HG03280 (cell line): ENCODE measurements around the gene KIFC3.
A peak's percentile ranks its signal among the peaks of the same experiment; 100 is the strongest.

Experiments used
- ATAC-seq: cut with Tn5 transposase; IDR thresholded peaks from one replicate; pipeline ENCODE4 v1.9.1; 2021; ENCODE audit warnings: mild to moderate bottlenecking, moderate library complexity; ENCODE audit not compliant: unreplicated experiment

KIFC3 gene

DNA sequence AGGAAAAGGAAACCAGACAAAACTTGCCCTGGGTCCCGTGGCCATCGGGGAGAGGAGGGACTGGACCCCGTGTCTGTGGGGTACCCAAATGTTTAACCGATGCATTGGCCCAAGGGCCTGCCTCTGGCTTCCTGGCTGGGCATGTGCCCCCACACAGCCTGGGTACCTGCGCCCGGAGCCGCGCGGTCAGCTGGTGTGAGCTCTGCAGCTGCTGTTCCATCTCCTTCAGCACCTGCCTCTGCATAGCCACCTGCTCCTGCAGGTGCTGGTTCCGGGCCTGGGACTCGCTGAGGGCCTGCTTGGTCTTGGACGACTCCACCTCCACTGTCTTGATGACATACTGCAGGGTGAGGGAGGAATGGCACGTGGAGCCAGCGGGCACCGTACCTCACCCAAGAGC lies 31.9 kb downstream of the KIFC3 start:
- ATAC-seq, result no peak

- ATAC-seq, result no peak
Observed at GRCh38 chr16:57769541-57770145, 32.6 kb downstream of the KIFC3 start.

DNA sequence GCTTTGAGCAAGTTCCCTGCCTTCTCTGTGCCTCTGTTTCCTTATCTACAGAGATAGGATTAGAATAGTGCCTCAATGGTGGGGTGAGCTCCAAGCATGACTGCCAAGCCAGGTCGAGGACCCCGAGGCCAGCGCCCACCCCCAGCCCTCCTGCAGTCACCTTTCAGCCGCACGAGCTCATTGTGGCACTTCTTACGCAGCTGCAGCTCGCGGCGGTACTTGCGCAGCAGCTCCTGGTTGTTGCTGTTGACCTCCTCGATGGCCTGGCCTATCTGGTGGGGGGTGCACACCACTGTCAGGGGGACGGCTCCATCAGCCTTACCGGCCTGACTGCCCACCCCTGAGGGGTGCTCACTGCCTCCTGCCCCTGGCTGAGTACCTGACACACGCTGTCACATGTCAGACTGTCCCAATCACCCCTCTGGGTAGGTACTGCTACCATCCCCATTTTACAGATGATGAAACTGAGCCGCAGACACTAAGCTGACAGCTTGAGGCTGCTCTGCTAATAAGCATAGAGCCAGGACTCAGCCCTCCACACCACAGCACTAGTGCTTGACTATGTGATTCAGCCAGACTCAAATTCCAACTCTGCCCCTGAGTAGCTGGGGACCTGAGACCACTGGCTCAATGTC lies 35.5 kb downstream of the KIFC3 start:
- no peak for ATAC-seq

DNA sequence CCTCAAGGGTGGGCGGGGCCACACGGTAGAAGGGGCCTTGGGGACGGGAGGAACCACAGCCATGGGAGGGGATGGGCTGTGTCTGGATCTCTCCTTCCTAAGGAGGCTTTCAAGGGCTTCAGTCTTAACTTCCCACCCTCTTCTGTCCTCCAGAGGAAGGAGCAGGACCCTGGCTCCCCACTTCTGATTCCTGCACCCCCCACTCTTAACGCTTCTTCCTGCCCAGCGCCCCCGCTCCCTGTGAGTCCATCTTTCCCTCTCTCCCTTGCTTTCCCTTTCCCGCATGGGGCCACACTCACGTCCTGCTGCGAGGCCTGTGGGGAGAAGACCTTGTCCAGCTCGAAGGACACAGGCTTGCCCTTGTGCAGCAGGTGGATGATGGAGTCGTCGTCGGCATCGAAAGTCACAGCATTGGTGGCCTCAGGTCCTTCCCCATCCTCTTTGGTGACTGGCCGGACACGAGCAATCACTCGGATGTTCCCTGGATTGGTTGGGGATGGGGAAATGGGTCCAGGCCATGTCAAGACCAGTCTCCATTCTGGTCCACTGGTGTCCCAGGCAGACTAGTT lies 37.0 kb downstream of the KIFC3 start:
- no peak for ATAC-seq

DNA sequence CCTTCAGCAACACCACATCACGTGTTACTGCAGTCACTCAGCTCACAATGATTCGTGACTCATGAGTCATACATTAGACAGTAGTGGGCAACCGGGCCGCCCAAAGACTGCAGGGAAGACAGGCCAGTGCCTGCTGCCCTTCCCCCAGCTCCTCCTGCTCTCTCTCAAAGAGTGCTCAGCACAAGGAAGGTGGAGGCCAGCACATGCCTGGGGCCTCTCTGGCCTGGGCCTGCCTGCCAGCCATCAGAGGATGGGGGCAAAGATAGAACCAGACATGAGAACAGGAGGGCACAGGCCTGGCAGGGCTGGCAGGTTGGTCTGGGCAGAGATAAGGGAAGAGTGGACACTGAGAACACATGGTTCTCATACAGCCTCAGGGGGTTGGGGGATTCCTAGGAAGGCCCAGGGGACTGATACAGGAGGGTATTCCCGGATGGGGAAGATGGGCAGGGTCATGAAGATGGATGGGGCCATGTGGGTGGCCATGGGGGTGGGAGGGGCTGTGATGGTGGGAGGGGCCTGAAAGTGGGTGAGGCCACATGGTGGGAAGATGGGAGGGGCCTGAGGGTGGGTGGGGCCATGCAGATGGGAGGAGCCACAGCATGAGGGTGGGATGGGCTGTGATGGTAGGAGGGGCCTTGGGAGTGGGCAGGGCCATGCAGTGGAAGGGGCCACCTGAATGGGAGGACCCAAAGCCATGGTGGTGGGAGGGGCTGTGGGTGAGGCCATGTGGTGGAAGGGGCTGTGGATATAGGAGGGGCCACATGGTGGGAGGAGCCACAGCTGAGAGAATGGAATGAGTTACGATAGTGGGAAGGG lies 37.7 kb downstream of the KIFC3 start:
- ATAC-seq, result no peak

DNA sequence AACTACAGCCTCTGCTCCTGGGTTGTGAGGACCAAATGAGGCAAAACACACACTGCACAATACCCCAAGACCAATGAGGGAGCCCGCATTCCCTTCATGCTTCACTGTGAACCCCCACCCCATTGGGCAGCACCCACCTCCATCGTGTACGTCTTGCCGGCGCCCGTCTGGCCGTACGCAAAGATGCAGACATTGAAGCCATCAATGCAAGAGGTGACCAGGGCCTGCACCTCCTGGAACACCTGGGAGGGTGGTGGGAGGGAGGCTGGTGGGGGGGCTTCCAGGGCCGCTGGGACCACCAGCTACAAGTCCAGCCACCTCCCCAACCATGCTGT lies 38.3 kb downstream of the KIFC3 start:
- ATAC-seq, result no peak

- no peak for ATAC-seq
Observed at GRCh38 chr16:57763285-57764005, 38.8 kb downstream of the KIFC3 start.

DNA sequence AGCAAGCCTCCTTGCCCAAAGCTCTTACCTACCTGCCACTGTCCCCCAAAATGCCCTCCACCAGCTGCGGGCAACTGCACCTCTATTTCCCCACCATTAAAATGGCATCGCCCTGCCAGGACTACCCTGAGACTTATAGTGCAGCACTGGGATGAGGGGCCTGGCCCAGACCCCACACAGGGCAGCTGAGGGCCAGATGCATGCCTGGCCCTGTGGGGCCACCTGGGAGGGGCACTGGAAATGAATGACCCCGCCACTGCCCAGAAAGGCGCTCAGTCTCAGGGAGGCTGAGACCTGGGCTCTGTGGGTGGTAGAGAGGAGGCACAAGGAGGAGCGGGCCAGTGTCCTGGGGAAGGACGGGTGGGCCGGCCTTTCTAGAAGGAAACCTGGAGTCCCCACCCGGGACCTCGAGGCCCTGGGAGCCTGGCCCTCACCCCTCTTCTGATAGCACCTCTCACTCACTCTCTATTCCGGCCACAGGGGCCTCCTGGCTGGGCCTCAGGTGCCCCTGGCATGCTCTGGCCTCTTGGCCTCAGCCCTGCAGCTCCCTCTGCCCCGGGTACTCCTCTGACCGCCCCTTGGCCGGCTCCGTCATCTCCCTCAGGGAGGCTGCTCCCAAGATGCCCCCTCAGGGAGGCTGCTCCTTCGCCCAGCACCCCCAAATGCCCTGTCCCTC lies 39.8 kb downstream of the KIFC3 start:
- ATAC-seq, result no peak

GRCh38 chr16:57761957-57762356 lies 40.3 kb downstream of the KIFC3 start:
- no peak for ATAC-seq

DNA sequence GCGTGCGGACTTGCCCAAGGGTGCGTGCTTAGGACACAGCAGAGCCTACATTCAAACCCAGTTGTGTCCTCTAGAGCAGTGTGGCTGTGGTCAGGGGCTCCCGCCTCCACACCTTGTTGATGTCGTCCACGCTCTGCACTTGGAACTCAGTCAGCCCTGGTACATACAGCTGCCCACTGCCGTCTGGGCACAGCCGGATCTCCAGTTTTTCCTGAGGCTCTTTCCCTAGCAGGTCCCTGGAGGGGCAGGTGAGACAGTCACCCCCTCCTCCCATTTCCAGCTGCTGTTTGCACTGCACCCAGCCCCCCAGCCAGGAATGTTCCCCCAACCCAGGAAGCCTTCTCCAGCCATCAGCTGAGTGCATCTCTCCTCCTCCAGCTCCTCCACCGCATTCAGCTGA lies 41.0 kb downstream of the KIFC3 start:
- ATAC-seq, result no peak

DNA sequence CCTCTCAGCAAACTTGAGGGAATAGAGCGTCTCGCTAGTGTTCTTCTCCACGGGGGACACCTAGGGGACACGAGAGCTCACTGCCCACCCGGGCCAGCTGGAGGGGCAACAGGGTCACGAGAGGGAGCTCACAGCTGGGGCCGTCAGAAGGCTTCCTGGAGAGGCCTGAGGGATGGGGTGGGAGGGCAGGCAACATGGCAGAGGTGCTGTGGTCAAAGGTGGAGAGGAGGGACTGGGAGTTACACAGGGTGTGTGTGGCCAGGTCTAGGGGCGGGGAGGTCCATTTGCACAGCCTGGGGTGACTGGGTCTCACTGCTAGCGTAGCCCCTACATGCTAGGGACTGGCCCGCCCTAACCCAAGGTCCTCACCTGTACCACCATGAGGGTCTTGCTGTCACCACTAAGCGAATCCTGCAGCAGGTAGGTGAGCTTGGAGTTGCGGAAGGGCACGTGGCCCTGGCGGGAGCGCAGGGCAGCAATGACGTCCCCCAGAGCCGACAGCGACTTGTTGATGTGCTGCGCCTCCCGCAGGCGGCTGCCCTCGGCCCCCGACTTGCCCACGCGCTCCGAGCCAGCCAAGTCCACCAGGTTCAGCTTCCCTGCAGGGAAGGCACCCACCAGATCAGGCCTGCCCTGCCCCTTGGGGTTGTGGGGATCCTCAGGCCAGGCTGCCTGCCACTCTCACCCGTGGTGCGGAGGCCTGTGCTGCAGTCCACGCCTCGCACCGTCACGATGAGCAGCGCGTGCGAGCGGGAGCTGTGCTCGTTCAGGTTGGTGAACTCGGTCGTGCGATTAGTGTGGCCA lies 41.7 kb downstream of the KIFC3 start:
- ATAC-seq, result no peak

DNA sequence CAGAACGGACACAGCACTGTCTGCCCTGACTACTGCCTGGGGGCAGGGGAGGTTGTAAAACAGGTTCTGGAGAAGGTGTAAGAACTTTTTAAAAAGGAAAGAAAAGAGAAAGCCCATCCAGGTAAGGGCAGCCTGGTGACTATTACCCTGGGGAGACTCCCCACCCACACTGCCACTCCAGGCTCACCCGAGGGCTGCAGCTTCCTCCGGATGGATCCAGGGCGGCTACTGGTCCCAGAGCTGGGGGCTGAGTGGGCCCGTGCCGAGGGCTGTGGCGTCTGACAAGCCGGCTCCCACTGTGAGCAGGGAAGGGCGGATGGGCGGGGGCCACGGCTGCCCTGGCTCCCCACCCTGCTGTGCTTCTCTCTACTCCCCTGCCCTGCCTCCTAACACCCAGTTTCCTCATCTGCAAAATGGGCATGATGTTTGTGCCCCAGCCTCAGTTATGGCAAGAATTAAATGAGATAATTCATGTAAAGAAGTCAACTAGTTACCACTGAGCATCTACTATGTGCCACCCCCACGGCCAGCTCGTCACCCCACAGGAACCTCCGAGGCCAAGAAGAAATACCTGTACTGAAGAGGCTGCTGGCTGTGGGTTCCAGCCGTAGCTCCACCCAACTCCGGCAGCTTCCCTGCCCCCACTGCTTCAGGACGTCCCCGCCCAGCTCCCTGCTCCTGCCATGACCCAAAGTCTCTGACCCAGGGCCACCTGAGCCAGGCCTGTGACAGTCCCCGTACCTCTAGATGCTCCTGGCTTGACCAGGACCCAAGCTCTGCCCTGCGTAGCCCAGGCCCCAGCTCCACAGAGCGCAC lies 42.5 kb downstream of the KIFC3 start:
- no peak for ATAC-seq

- ATAC-seq, result no peak
Observed at GRCh38 chr16:57759131-57759530, 43.2 kb downstream of the KIFC3 start.

GRCh38 chr16:57758331-57759117 lies 43.8 kb downstream of the KIFC3 start:
- ATAC-seq, result no peak

DNA sequence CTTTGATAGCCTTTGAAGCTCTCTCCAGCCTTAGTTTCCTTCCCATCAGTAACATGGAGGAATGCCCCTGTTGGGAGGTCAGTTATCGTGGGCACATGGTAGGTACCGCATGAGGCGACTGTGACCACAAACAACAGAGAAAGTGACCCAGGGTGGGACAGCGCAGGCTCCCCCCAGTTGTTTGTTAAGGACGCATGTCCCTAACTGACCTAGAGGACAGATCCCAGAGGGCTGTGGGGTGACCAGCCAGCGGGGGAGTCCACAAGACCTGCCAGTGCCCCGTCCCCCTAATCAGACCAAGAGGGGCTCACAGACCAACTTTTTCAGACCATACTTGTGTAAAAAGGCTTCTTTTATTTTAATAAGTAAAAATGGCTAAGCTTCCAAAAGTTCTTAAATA lies 44.4 kb downstream of the KIFC3 start:
- ATAC-seq, result no peak

DNA sequence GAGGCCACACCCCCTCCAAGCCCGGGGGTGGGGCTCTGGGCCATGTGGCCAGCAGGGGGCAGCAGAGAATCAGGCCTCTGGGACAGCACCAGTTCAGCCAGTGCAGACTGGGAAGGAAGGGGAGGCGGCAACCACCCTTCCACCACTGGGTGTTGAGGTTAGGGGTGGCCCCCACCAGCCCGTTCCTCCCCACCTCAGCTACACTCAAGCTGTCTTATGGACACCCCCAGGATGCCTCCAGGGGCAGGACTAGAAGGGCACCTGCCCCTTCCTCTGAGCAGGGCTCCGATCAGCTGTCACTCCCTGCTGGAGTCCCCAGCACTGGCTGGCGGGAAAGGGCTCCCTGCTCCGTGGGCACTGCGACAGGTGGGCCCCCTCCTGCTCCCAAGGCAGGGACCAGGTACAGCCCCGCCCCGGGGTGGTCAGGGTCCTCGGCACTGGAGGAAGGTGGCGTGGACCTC lies 44.9 kb downstream of the KIFC3 start:
- ATAC-seq, result peak; percentile 77

GRCh38 chr16:57756424-57757325 lies 45.6 kb downstream of the KIFC3 start:
- no peak for ATAC-seq
